Uterus (tissue), 2 donors: ENCODE data around the gene SCNN1B.

Experiments
- POLR2A ChIP-seq, 2 donors: fragments of 450-650 bp; IDR thresholded peaks; one replicate each; pipeline ENCODE4 v1.6.1; 2016; ENCODE audit warnings: antibody characterized with exemption in 2 of 2, mild to moderate bottlenecking in 1 of 2, moderate library complexity in 1 of 2
- TF ChIP-seq, protein P1 (sequence below), 4 experiments: fragments of 200-600 bp in 2 of 4; fragments of 450-650 bp in 2 of 4; sonication (generic) in 2 of 4; IDR thresholded peaks; one replicate each; pipeline ENCODE4 v1.5.1; 2016 to 2019; ENCODE audit warnings: antibody characterized with exemption in 4 of 4, mild to moderate bottlenecking in 2 of 4, moderate library complexity in 1 of 4

DNA sequence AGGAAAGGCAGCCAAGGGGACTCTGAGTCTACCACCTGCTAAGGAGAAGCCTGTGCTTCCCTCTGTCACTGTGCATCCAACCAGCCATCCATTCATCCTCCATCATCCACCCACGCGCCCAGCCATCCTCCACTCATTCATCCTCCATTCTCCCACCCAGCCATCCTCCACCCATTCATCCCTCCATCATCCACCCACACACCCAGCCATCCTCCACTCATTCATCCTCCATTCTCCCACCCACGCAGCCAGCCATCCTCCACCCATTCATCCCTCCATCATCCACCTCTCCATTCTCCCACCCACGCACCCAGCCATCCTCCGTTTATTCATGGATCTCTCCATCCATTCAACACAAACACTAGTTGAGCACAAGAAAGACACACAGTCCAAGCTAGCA, 76.8 kb downstream of the SCNN1B start:
- no peak for TF ChIP-seq POLR2A (IDR thresholded peaks at IDR 0.05)
- TF ChIP-seq, protein P1, sequence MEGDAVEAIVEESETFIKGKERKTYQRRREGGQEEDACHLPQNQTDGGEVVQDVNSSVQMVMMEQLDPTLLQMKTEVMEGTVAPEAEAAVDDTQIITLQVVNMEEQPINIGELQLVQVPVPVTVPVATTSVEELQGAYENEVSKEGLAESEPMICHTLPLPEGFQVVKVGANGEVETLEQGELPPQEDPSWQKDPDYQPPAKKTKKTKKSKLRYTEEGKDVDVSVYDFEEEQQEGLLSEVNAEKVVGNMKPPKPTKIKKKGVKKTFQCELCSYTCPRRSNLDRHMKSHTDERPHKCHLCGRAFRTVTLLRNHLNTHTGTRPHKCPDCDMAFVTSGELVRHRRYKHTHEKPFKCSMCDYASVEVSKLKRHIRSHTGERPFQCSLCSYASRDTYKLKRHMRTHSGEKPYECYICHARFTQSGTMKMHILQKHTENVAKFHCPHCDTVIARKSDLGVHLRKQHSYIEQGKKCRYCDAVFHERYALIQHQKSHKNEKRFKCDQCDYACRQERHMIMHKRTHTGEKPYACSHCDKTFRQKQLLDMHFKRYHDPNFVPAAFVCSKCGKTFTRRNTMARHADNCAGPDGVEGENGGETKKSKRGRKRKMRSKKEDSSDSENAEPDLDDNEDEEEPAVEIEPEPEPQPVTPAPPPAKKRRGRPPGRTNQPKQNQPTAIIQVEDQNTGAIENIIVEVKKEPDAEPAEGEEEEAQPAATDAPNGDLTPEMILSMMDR (IDR thresholded peaks at IDR 0.05): no peak
